HepG2 (cell line): ENCODE data around the gene SEMA3F. TPM values are rescaled to one million over a fixed set of nuclear protein-coding genes. Genes with fewer than 3 reads are reported as not detected.

Experiments used
- BORCS8-MEF2B ChIP-seq: sonication (generic); formaldehyde crosslinking; IDR thresholded peaks from 2 replicates; pipeline ENCODE4 v1.8.0; 2022; ENCODE audit warnings: mild to moderate bottlenecking, missing genetic modification reagents
- DNMT1 ChIP-seq: sonication (generic); formaldehyde crosslinking; IDR thresholded peaks from 2 replicates; pipeline ENCODE4 v1.5.1; 2020; ENCODE audit warnings: mild to moderate bottlenecking, missing genetic modification reagents
- DPF2 ChIP-seq: sonication (generic); formaldehyde crosslinking; IDR thresholded peaks from 2 replicates; pipeline ENCODE4 v1.4.0; 2020; ENCODE audit warnings: mild to moderate bottlenecking, low read depth, missing genetic modification reagents, borderline replicate concordance
- DRAP1 ChIP-seq: IDR thresholded peaks from 2 replicates; pipeline ENCODE4 v1.6.1; 2016; ENCODE audit warnings: missing genetic modification reagents, missing compliant biosample characterization
- ISX ChIP-seq: sonication (generic); formaldehyde crosslinking; conservative IDR thresholded peaks from 2 replicates; pipeline ENCODE4 v1.5.0; 2020; ENCODE audit warnings: missing genetic modification reagents
- MNT ChIP-seq: fragments of 450-650 bp; IDR thresholded peaks from 2 replicates; pipeline ENCODE4 v1.6.1; 2016
- NKX3-1 ChIP-seq: sonication (generic); formaldehyde crosslinking; IDR thresholded peaks from 2 replicates; pipeline ENCODE4 v1.5.0; 2020; ENCODE audit warnings: missing genetic modification reagents
- PAX8 ChIP-seq: sonication (generic); formaldehyde crosslinking; IDR thresholded peaks from 2 replicates; pipeline ENCODE4 v1.8.0; 2022; ENCODE audit warnings: mild to moderate bottlenecking, missing genetic modification reagents, borderline replicate concordance
- PRPF4 ChIP-seq: fragments of 200-400 bp; formaldehyde crosslinking; IDR thresholded peaks from 2 replicates; pipeline ENCODE4 v1.6.1; 2016; ENCODE audit warnings: low read length, low read depth; ENCODE audit not compliant: poor library complexity, severe bottlenecking
- PTBP1 ChIP-seq: fragments of 200-400 bp; formaldehyde crosslinking; IDR thresholded peaks from 2 replicates; pipeline ENCODE4 v1.6.1; 2018; ENCODE audit warnings: low read length, low read depth; ENCODE audit not compliant: poor library complexity, severe bottlenecking
- RAD51 ChIP-seq: fragments of 450-650 bp; IDR thresholded peaks from 2 replicates; pipeline ENCODE4 v1.6.1; 2016; ENCODE audit warnings: borderline replicate concordance
- RBFOX2 ChIP-seq: fragments of 200-400 bp; formaldehyde crosslinking; IDR thresholded peaks from 2 replicates; pipeline ENCODE4 v1.6.1; 2017; ENCODE audit warnings: low read depth, mild to moderate bottlenecking, low read length
- SIN3B ChIP-seq: fragments of 150-350 bp; IDR thresholded peaks from 2 replicates; pipeline ENCODE4 v1.6.1; 2014; ENCODE audit warnings: low read length
- ZBTB3 ChIP-seq: sonication (generic); formaldehyde crosslinking; IDR thresholded peaks from 2 replicates; pipeline ENCODE4 v1.4.0; 2020; ENCODE audit warnings: low read depth, mild to moderate bottlenecking, moderate library complexity, missing genetic modification reagents, borderline replicate concordance
- ZBTB38 ChIP-seq: sonication (generic); formaldehyde crosslinking; IDR thresholded peaks from 2 replicates; pipeline ENCODE4 v1.5.1; 2020; ENCODE audit warnings: mild to moderate bottlenecking, missing genetic modification reagents
- ZGPAT ChIP-seq: IDR thresholded peaks from 2 replicates; pipeline ENCODE4 v1.6.1; 2016; ENCODE audit warnings: mild to moderate bottlenecking
- ZNF282 ChIP-seq: fragments of 450-650 bp; IDR thresholded peaks from 2 replicates; pipeline ENCODE4 v1.6.1; 2018; ENCODE audit not compliant: partially characterized antibody
- ZNF510 ChIP-seq: sonication (generic); formaldehyde crosslinking; IDR thresholded peaks from 2 replicates; pipeline ENCODE4 v1.4.0; 2020; ENCODE audit warnings: low read depth, mild to moderate bottlenecking, missing genetic modification reagents
- ZNF546 ChIP-seq: sonication (generic); formaldehyde crosslinking; conservative IDR thresholded peaks from 2 replicates; pipeline ENCODE4 v1.8.1; 2023; ENCODE audit warnings: mild to moderate bottlenecking, missing genetic modification reagents
- ZNF550 ChIP-seq: sonication (generic); formaldehyde crosslinking; IDR thresholded peaks from 2 replicates; pipeline ENCODE4 v1.4.0; 2020; ENCODE audit warnings: mild to moderate bottlenecking, missing genetic modification reagents, borderline replicate concordance
- ZNF605 ChIP-seq: sonication (generic); formaldehyde crosslinking; IDR thresholded peaks from 2 replicates; pipeline ENCODE4 v1.8.0; 2022; ENCODE audit warnings: mild to moderate bottlenecking, missing genetic modification reagents
- ZNF747 ChIP-seq: sonication (generic); formaldehyde crosslinking; IDR thresholded peaks from 2 replicates; pipeline ENCODE4 v1.8.1; 2023; ENCODE audit warnings: missing genetic modification reagents, mild to moderate bottlenecking, borderline replicate concordance
- ZNF770 ChIP-seq: sonication (generic); formaldehyde crosslinking; IDR thresholded peaks from 2 replicates; pipeline ENCODE4 v1.5.0; 2020; ENCODE audit warnings: mild to moderate bottlenecking, missing genetic modification reagents
- ZNF788 ChIP-seq: sonication (generic); formaldehyde crosslinking; IDR thresholded peaks from 2 replicates; pipeline ENCODE4 v1.5.0; 2020; ENCODE audit warnings: mild to moderate bottlenecking, missing genetic modification reagents, borderline replicate concordance
- ZNF879 ChIP-seq: sonication (generic); formaldehyde crosslinking; IDR thresholded peaks from 2 replicates; pipeline ENCODE4 v1.8.1; 2023; ENCODE audit warnings: missing genetic modification reagents
- ZSCAN12 ChIP-seq: sonication (generic); formaldehyde crosslinking; IDR thresholded peaks from 2 replicates; pipeline ENCODE4 v1.9.0; 2021; ENCODE audit warnings: mild to moderate bottlenecking, missing genetic modification reagents
- polyA plus RNA-seq, 8 experiments: library from polyadenylated mRNA; depleted of rRNA in 3 of 8; stranded (reverse) in 7 of 8; unstranded in 1 of 8; fragments of >200 nt; fragmentation: Illumina TruSeq in 4 of 8; extraction: Trizol in 4 of 8; gene quantifications; 2 replicates each; pipeline versions ENCODE4 v1.2.1 to v1.2.3, GENCODE V29; 2011 to 2016; ENCODE audit warnings: low read depth in 4 of 8, missing spikeins in 1 of 8, mixed read lengths in 1 of 8; ENCODE audit not compliant: insufficient read depth in 1 of 8
- total RNA-seq, 5 experiments: library from RNA; depleted of rRNA; stranded (reverse); fragments of >200 nt; fragmentation: Illumina TruSeq; extraction: Trizol; gene quantifications; 2 replicates each; pipeline ENCODE4 v1.2.3, GENCODE V29; 2016; ENCODE audit warnings: low read depth in 1 of 5

The SEMA3F gene
- total and polyA plus RNA-seq, 2 of the 13 experiments (the other 11 are each of a cell fraction or from before 2014, with no cell fraction given) = 7.6 to 17.2 TPM

- TF ChIP-seq BORCS8-MEF2B (CRISPR knock-in tag) (no peak), ZNF550 (CRISPR knock-in tag) (no peak), ZNF747 (CRISPR knock-in tag) (no peak; the same call in 1 of the 2 replicates), PRPF4 (no peak), ZBTB38 (CRISPR knock-in tag) (peak; percentile 7; the same call in 1 of the 2 replicates), PAX8 (CRISPR knock-in tag) (no peak), ISX (CRISPR knock-in tag) (no peak), ZNF546 (CRISPR knock-in tag) (peak; percentile 80; the same call in 1 of the 2 replicates), RAD51 (no peak), ZNF879 (no peak), ZNF788 (CRISPR knock-in tag) (peak; percentile 95; the same call in 1 of the 2 replicates), DRAP1 (CRISPR knock-in tag) (peak; percentile 63), ZNF770 (peak; percentile 94), ZNF510 (CRISPR knock-in tag) (no peak), MNT (no peak), ZGPAT (CRISPR knock-in tag) (peak; percentile 95), SIN3B (no peak), ZBTB3 (CRISPR knock-in tag) (no peak; the same call in 1 of the 2 replicates), PTBP1 (no peak), ZSCAN12 (CRISPR knock-in tag) (no peak), RBFOX2 (peak; percentile 79), DNMT1 (CRISPR knock-in tag) (no peak), NKX3-1 (no peak), ZNF282 (no peak), DPF2 (no peak), ZNF605 (CRISPR knock-in tag) (peak; percentile 50)
These were observed 72.5 kb downstream of the SEMA3F start (continued) for GRCh38 chr3:50227390-50228183.
